NCI-H748 (cell line): ENCODE results near the gene PKN3.
A peak's percentile ranks its signal among the peaks of the same experiment; 100 is the strongest.

Experiments used
- DNase-seq: peaks from one replicate; lab custom pipeline; 2025; ENCODE audit not compliant: unreplicated experiment; lab: John Stamatoyannopoulos, UW

Gene PKN3

GRCh38 chr9:128715436-128715750 is 13.1 kb downstream of the PKN3 start:
- DNase-seq = no peak

- DNase-seq = no peak
These were observed 14.4 kb downstream of the PKN3 start for GRCh38 chr9:128716581-128717254.

- DNase-seq = no peak
These were observed 15.7 kb downstream of the PKN3 start for GRCh38 chr9:128718047-128718446.

- no peak for DNase-seq
These were observed 16.2 kb downstream of the PKN3 start for GRCh38 chr9:128718475-128718874.

- DNase-seq = no peak
These were observed 17.8 kb downstream of the PKN3 start for GRCh38 chr9:128719919-128720605.

GRCh38 chr9:128720841-128721486 is 18.7 kb downstream of the PKN3 start:
- DNase-seq = no peak

GRCh38 chr9:128721487-128722010 is 19.2 kb downstream of the PKN3 start:
- DNase-seq = no peak

- DNase-seq = no peak
These were observed 20.4 kb downstream of the PKN3 start for GRCh38 chr9:128722380-128723351.

- no peak for DNase-seq
These were observed 21.1 kb downstream of the PKN3 start for GRCh38 chr9:128723352-128723865.

GRCh38 chr9:128723866-128724743 is 21.8 kb downstream of the PKN3 start, which contains the start of gene ZDHHC12:
ZDHHC12 (minus strand) TSS chr9:128724127; CDS start chr9:128724093, 34 bp downstream.
- peak; percentile 99 for DNase-seq

- peak; percentile 97 for DNase-seq
These were observed 22.5 kb downstream of the PKN3 start for GRCh38 chr9:128724744-128725211.

GRCh38 chr9:128727640-128728248 is 25.4 kb downstream of the PKN3 start:
- DNase-seq = no peak

GRCh38 chr9:128728298-128728697 is 26.0 kb downstream of the PKN3 start:
- no peak for DNase-seq

GRCh38 chr9:128729302-128729701 is 27.0 kb downstream of the PKN3 start:
- no peak for DNase-seq

- DNase-seq = no peak
These were observed 27.6 kb downstream of the PKN3 start for GRCh38 chr9:128729766-128730517.

GRCh38 chr9:128731093-128731492 is 28.8 kb downstream of the PKN3 start:
- DNase-seq = no peak

- no peak for DNase-seq
These were observed 29.4 kb downstream of the PKN3 start for GRCh38 chr9:128731691-128732090.

- DNase-seq = no peak
These were observed 30.3 kb downstream of the PKN3 start for GRCh38 chr9:128732576-128732975.
